Islet of Langerhans (tissue), 1 donor: Measurements from ENCODE around the gene MYO19.
"Not testable (repeated sequence)": the region's sequence is repeated elsewhere in the genome, so short reads cannot be mapped to it uniquely, and the experiment has no call there.

Source experiments
- FAIRE-seq: peaks from one replicate; lab custom pipeline; 2011; peaks lifted over from hg19 to GRCh38; lab: Jason Lieb, UNC

The MYO19 gene

GRCh38 chr17:36501351-36501750, 33.3 kb downstream of the MYO19 start:
- no peak for FAIRE-seq

GRCh38 chr17:36500745-36501225, 33.9 kb downstream of the MYO19 start:
- FAIRE-seq = no peak

- FAIRE-seq = no peak
These were observed 35.9 kb downstream of the MYO19 start for GRCh38 chr17:36498560-36499300.

DNA sequence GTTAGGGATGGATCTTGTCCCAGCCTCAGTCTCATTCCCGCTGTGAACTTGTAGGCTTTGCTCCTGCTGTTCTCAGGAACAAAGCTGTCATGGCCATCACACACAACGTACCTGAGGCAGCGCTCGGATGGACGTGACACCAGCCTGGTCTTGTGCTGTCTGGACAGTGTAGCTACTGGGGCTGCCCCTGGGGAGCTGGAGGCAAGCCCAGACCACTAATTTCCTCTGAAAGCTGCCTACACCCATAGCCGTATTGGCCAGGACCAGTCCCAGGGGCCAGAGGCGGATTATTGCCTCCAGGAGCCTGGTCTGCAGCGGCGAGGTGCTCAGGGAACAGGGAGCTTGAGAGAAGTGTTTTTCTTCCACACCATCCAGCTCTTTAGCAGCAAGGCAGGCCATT, 36.5 kb downstream of the MYO19 start:
- FAIRE-seq = no peak

DNA sequence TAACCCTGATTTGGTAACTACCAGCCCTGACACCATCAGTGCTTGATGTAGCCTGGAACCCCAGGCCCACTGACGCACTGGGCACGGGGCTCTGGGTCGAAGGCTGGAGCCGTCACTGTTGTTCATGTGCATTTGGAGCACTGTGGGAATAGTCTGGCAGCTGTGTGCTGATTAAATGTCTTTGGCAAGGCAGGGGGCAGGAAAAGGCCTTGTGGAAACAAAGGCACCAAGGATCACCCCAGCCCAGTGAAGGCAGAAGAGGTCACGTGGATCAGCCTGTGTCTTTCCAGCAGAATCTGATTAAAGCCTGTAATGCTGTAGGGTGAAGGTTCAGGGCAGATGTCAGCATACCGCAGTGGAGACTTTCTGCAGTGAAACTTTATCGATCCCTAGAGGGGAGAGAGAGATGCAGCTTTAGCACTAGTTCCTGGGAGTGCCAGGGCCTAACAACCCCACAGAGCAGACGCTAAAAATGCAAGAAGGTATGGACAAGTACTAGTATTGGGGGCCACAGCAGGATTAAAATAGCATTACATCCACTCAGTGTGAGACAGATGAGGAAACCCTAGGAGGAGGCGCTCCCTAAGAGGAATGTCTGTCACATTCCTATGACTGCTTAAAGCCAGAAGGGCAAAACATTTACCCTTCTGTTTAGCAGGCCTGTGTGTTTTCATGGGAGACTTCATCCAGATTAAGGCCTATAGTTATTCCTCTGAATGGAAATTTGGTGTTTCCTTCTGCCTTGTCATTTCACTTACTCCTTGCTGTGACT, 38.5 kb downstream of the MYO19 start:
- no peak for FAIRE-seq

- no peak for FAIRE-seq
These were observed 39.5 kb downstream of the MYO19 start for GRCh38 chr17:36495076-36495578.

GRCh38 chr17:36494674-36495073, 40.0 kb downstream of the MYO19 start:
- no peak for FAIRE-seq

DNA sequence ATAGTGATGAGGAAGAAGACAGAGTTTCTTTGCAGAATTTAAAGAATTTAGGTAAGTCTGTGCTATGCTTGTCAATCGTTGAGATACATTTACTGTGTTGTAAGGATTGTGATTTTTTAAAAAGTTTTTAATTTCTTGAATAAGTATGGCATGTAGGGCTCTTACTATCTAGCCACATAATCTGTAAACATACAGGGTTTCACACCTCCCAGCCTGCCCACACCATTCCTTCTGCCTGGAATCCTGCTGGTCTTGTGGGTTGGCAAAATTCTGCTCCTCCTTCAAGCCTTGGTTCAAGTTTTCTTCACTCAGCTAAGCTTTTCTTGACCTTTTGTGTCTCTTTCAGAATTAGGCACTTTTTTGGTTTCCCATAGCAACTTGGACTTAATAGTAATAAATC, 40.7 kb downstream of the MYO19 start:
- FAIRE-seq = no peak

- FAIRE-seq = no peak
These were observed 48.2 kb downstream of the MYO19 start, which contains the start of gene ZNHIT3 for GRCh38 chr17:36486204-36487194. ZNHIT3 (plus strand) TSS chr17:36486681; CDS start chr17:36486700, 19 bp downstream.

- no peak for FAIRE-seq
These were observed 48.9 kb downstream of the MYO19 start for GRCh38 chr17:36485805-36486203.

GRCh38 chr17:36485027-36485426, 49.6 kb downstream of the MYO19 start:
- FAIRE-seq = no peak

- not testable (repeated sequence) for FAIRE-seq
These were observed 50.6 kb downstream of the MYO19 start for GRCh38 chr17:36484021-36484420.

- FAIRE-seq = no peak
These were observed 51.8 kb downstream of the MYO19 start for GRCh38 chr17:36482611-36483504.

- no peak for FAIRE-seq
These were observed 52.8 kb downstream of the MYO19 start for GRCh38 chr17:36481829-36482228.

DNA sequence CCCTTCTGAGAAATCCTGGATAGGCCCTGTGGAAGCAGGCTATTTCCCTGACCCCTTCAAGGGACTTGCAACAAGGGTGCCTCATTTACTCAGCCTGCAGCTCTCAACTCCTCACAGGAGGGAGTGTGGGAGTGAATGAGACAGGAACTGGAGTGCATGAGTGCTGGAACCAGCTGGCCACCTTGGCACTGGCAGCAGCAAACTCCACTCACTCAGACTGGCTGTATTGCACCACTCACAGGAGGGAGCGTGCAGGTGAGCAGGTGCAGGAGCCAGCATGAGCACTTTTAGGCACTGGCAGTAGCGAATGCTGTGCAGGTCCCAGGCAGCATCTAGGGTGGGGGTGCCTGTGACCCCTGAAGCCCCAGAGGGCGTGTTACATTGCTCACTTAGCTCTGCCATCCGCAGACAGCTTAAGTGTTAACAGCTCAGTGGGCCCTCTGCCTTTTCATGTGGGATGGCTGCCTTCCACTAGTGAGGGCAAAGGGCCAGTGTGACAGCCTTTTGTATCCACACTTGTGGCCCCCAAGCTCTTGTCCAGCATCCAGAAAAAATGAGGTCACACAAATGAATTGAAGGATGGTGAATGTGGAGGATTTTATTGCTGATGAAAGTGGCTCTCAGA, 59.2 kb downstream of the MYO19 start:
- FAIRE-seq = no peak

GRCh38 chr17:36474571-36474970, 60.1 kb downstream of the MYO19 start:
- FAIRE-seq = no peak

DNA sequence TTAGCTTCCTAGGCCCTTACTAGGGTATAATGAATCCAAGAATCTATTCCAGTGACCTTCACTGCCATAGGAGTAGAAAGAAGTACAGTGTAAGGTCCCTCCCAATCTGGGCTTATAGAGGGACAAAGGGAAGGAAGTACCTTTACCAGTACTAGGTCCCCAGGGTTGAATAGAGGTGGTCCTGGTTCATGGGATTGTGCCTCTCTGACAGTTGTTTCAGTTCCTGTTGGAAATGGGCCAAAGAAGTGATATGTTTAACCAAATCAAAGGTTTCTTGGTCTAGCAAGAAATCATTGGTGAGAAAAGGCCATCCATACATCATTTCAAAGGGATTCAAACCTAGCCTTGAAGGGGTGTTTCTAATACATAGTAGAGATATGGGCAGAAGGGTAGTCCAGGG, 64.2 kb downstream of the MYO19 start:
- no peak for FAIRE-seq

- no peak for FAIRE-seq
These were observed 64.9 kb downstream of the MYO19 start for GRCh38 chr17:36469733-36470132.

GRCh38 chr17:36468903-36469635, 65.6 kb downstream of the MYO19 start:
- FAIRE-seq = no peak

DNA sequence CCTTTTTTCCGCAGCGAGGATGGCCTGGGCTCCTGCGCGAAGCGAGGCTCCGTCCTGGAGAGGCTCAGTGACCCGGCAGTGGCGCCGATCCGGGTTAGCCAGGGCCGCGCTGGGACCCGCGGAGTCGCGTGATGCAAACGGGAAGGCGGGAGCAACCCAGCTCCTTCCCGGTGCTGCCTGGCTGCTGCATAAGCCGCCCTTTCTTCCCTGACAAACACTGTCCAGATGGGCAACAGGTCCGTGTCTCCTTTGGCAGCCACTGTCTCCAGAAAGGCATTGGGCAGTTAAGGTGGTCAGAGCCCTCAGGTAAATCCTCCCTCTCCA, 69.9 kb downstream of the MYO19 start:
- no peak for FAIRE-seq
